Activated CD4-positive, alpha-beta memory T cell treated with anti-CD3 and anti-CD28 coated beads for 36 hours (primary cell): ENCODE data around the gene ERF. TPM values are rescaled to one million over a fixed set of nuclear protein-coding genes. Genes with fewer than 3 reads are reported as not detected.
"Not testable (repeated sequence)": the region's sequence is repeated elsewhere in the genome, so short reads cannot be mapped to it uniquely, and the experiment has no call there.

Experiments used
- CTCF ChIA-PET: fragments of 350-600 bp; sonication (Branson Sonifier 250); formaldehyde crosslinking; loops from one replicate; lab custom pipeline; 2021; ENCODE audit warnings: antibody characterized with exemption, inconsistent platforms; lab: Charles Lee
- POLR2A ChIA-PET: fragments of 350-600 bp; sonication (Branson Sonifier 250); formaldehyde crosslinking; loops from one replicate; lab custom pipeline; 2021; ENCODE audit warnings: antibody characterized with exemption; lab: Charles Lee
- DNase-seq: peaks from one replicate; pipeline ENCODE4 v3.0.0-alpha.2; 2020
- H3K27ac Mint-ChIP-seq: one replicate; pipeline ENCODE4 v1.8.0; 2021; ENCODE audit warnings: mixed read lengths
- H3K27me3 Mint-ChIP-seq: one replicate; pipeline ENCODE4 v1.8.0; 2021; ENCODE audit warnings: mixed read lengths
- H3K36me3 Mint-ChIP-seq: one replicate; pipeline ENCODE4 v1.8.0; 2021; ENCODE audit warnings: mixed read lengths
- H3K4me1 Mint-ChIP-seq: one replicate; pipeline ENCODE4 v1.8.0; 2021; ENCODE audit warnings: low read depth, mixed read lengths
- H3K4me3 Mint-ChIP-seq: one replicate; pipeline ENCODE4 v1.8.0; 2021; ENCODE audit warnings: mild to moderate bottlenecking, mixed read lengths
- H3K9me3 Mint-ChIP-seq: one replicate; pipeline ENCODE4 v1.8.0; 2021; ENCODE audit warnings: mixed read lengths
- intact Hi-C: fragments of 100-400 bp; cut with micrococcal nuclease; formaldehyde crosslinking; loops from one replicate; pipeline ENCODE4 v1.15.1; 2023
- total RNA-seq, 2 experiments: library from RNA; stranded (reverse); gene quantifications; one replicate each; pipeline ENCODE4 v1.2.3, GENCODE V29; 2021

Gene ERF
- total RNA-seq, 2 experiments from 2014 or later = 43.1 to 56.5 TPM

DNA sequence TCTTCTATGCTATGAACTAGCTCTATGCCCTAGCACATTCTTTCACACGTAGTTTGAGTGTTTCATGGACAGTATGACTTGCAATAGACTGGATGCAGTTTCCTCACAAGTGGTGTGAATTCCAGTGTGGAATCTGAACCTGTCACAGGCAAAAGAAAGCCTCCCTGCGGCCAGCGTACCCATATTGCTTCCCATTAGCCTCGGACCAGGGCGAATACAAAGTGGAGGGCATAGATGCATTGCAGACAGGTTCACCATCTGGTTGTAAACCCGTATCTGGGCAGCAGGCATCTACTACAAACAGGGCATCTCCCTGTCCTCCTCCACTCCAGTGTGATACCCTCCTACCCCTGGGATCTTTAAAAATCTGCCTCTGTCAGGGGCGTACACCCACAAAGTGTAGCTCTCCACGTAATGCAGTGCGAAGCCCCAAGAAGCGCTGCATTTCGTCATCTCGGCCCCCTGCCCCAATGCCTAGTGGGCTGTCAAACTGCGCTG, 12.8 kb upstream of the ERF start:
- H3K27me3 Mint-ChIP-seq = no peaks in the 10 kb centered on the region
- peaks cover 5% of the 10 kb centered on the region for H3K36me3 Mint-ChIP-seq
- no peak overlapping the region for H3K27ac Mint-ChIP-seq
- intact Hi-C loops = loop anchor here (1.0 to 5.0 kb wide), 6 partner anchors 12 to 380 kb away; partner anchors contain the start of genes DEDD2, ERF and ZNF574
- no peak overlapping the region for H3K4me3 Mint-ChIP-seq
- DNase-seq = no peak
- peaks cover 20% of the 10 kb centered on the region for H3K4me1 Mint-ChIP-seq
- no peaks in the 10 kb centered on the region for H3K9me3 Mint-ChIP-seq
- POLR2A ChIA-PET = interaction anchor here (1.0 to 1.4 kb wide), 2 partner anchors 12 to 24 kb away, joined by 3 to 5 read pairs; no protein-coding TSS in a partner anchor
- CTCF ChIA-PET = interaction anchor here (1.0 to 1.1 kb wide), 2 partner anchors 12 to 82 kb away, joined by 3 to 5 read pairs; no protein-coding TSS in a partner anchor

DNA sequence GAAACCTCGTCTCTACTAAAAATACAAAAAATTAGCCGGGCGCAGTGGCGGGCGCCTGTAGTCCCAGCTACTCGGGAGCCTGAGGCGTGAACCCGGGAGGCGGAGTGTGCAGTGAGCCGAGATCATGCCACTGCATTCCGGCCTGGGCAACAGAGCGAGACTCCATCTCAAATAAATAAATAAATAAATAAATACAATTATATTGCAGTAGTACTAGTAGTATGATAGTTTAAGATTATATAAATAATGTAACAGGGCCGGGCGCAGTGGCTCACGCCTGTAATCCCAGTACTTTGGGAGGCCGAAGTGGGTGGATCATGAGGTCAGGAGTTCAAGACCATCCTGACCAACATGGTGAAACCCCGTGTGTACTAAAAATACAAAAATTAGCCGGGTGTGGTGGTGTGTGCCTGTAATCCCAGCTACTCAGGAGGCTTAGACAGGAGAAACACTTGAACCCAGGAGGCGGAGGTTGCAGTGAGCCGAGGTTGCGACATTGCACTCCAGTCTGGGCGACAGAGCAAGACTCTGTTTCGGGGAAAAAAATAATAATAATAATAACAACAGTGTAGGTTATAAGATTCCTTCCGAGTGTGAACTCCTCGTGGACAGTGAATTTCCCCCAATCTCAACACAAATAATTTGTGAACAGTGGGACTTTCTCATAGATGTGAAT, 12.1 kb upstream of the ERF start:
- CTCF ChIA-PET = interaction anchor here (0.7 to 1.1 kb wide), 3 partner anchors 12 to 135 kb away, joined by 3 to 5 read pairs (median 3); partner anchors contain the start of gene POU2F2
- POLR2A ChIA-PET = interaction anchor here (1.0 to 1.4 kb wide), 2 partner anchors 13 to 24 kb away, joined by 3 to 5 read pairs; no protein-coding TSS in a partner anchor
- not testable (repeated sequence) for H3K4me3 Mint-ChIP-seq, H3K9me3 Mint-ChIP-seq, DNase-seq, H3K27ac Mint-ChIP-seq, H3K27me3 Mint-ChIP-seq, H3K36me3 Mint-ChIP-seq
- intact Hi-C loops = loop anchor here (5.0 kb wide), 1 partner anchor 380 kb away; no protein-coding TSS in a partner anchor
- H3K4me1 Mint-ChIP-seq = peaks cover 20% of the 10 kb centered on the region

- intact Hi-C loops = loop anchor here (5.0 kb wide), 1 partner anchor 379 kb away; no protein-coding TSS in a partner anchor
- POLR2A ChIA-PET = not testable (repeated sequence)
Measured at GRCh38 chr19:42266105-42266504, 11.2 kb upstream of the ERF start.

DNA sequence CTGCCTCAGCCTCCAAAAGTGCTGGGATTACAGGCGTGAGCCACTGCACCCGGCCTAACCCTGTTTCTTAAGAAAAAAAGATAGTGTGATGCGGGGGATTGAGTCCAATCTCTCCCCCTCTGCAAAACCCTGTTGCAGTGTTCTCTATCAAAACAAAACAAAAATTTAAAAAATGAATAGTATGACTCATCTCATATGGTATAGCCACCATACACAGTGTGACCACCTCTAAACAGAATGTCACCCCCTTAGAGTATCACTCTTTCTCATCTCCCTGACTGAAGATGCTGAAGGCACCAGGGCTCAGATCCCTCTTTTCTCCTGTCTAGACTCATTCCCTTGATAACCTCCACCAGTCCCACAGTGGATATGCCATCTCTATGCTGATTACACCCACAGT, 6.8 kb upstream of the ERF start:
- no peak overlapping the region for H3K4me3 Mint-ChIP-seq
- H3K27ac Mint-ChIP-seq = no peak overlapping the region
- intact Hi-C loops = no loop called here
- H3K27me3 Mint-ChIP-seq = no peaks in the 10 kb centered on the region
- H3K9me3 Mint-ChIP-seq = no peaks in the 10 kb centered on the region
- peaks cover under 1% of the 10 kb centered on the region for H3K4me1 Mint-ChIP-seq
- POLR2A ChIA-PET = no interaction called here
- no peaks in the 10 kb centered on the region for H3K36me3 Mint-ChIP-seq
- CTCF ChIA-PET = interaction anchor here (1.7 kb wide), 1 partner anchor 18 kb away, joined by 5 read pairs; no protein-coding TSS in a partner anchor
- DNase-seq = no peak

More at GRCh38 chr19:42266105-42266504, 11.2 kb upstream of the ERF start:
- not testable (repeated sequence) for H3K27me3 Mint-ChIP-seq, H3K4me3 Mint-ChIP-seq, H3K27ac Mint-ChIP-seq, DNase-seq, H3K9me3 Mint-ChIP-seq, H3K36me3 Mint-ChIP-seq
- CTCF ChIA-PET = interaction anchor here (0.7 kb wide), 1 partner anchor 134 kb away, joined by 3 read pairs; the partner anchor contains the start of gene POU2F2
- H3K4me1 Mint-ChIP-seq = peaks cover 14% of the 10 kb centered on the region

DNA sequence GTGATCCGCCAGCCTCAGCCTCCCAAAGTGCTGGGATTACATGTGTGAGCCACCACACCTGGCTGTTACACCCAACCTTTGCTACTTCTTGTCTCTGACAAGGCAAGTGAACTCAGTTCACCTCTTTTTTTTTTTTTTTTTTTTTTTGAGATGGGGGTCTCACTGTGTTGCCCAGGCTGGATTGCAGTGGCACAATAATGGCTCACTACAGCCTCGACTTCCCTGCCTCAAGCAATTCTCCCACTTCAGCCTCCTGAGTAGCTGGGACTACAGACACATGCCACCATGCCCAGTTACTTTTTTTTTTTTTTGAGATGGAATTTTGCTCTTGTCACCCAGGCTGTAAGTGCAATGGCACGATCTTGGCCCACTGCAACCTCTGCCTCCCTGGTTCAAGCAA, 2.9 kb upstream of the ERF start:
- H3K27me3 Mint-ChIP-seq, intact Hi-C loops, H3K36me3 Mint-ChIP-seq, H3K27ac Mint-ChIP-seq, DNase-seq, H3K4me1 Mint-ChIP-seq, H3K9me3 Mint-ChIP-seq, H3K4me3 Mint-ChIP-seq: not testable (repeated sequence)
- ChIA-PET POLR2A (interaction anchor here (0.8 kb wide), 1 partner anchor 13 kb away, joined by 3 read pairs; no protein-coding TSS in a partner anchor), CTCF (interaction anchor here (2.0 kb wide), 1 partner anchor 22 kb away, joined by 9 read pairs; no protein-coding TSS in a partner anchor)

- CTCF ChIA-PET = interaction anchor here (0.6 to 2.8 kb wide), 2 partner anchors 23 to 36 kb away, joined by 3 to 16 read pairs; partner anchors contain the start of gene ZNF526
- Mint-ChIP-seq H3K4me1 (peaks cover 22% of the 10 kb centered on the region), H3K27ac (no peak overlapping the region), H3K36me3 (peaks cover 5% of the 10 kb centered on the region), H3K9me3 (no peaks in the 10 kb centered on the region), H3K27me3 (no peaks in the 10 kb centered on the region), H3K4me3 (peak overlapping the region; percentile 80)
- DNase-seq = peak; percentile 17
- POLR2A ChIA-PET = interaction anchor here (1.2 to 1.7 kb wide), 2 partner anchors 14 to 24 kb away, joined by 4 to 5 read pairs; no protein-coding TSS in a partner anchor
- intact Hi-C loops = loop anchor here (1.0 kb wide), 3 partner anchors 12 to 27 kb away; no protein-coding TSS in a partner anchor
Measured at GRCh38 chr19:42255766-42256745, 1.1 kb upstream of the ERF start.

DNA sequence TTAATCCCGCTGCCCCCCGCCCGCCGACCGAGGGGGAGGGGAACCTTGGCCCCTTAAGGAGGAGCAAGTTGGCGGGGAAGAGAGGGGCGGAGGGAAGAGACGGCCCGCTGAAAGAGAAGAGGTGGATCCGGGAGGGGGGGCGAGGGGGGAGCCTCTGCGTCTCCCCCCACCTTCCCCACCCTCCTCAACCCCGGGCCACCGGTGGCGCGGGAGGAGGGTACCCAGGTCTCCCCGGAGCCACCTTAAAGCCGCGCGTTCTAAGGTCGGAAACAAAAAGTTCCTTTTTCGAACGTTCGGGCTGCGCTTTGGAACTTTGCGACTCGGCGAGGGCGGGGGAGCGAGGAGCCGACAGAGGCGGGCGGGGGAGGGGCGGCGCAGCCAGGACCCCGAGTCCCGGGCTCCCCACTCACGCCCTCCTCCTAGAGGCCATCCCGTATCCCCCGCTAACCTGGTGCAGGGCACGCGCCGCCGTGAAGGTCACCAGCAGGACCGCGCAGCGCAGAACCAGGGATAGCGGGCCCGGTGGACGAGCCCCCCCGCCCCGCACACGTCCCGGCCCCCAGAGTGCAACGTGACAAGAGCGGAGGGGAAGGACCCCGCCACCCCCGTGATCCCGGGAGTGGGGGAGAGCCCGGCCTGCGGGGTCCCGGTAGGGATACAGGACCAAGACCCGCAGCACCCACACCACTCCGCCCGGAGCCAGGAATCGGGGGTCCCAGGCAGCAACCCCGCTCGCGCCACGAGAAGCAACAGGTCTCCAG, 659 bp downstream of the ERF start:
- POLR2A ChIA-PET = interaction anchor here (1.0 kb wide), 1 partner anchor 26 kb away, joined by 3 read pairs; no protein-coding TSS in a partner anchor

GRCh38 chr19:42253245-42254088, 1.5 kb downstream of the ERF start:
- ChIA-PET POLR2A (interaction anchor here (1.0 kb wide), 1 partner anchor 26 kb away, joined by 3 read pairs; no protein-coding TSS in a partner anchor), CTCF (interaction anchor here (1.0 kb wide), 1 partner anchor 26 kb away, joined by 3 read pairs; no protein-coding TSS in a partner anchor)
- peak overlapping the region; percentile 86 for H3K27ac Mint-ChIP-seq
- DNase-seq = peak; percentile 75
- H3K9me3 Mint-ChIP-seq = no peaks in the 10 kb centered on the region
- intact Hi-C loops = no loop called here
- H3K4me1 Mint-ChIP-seq = peaks cover 30% of the 10 kb centered on the region
- H3K36me3 Mint-ChIP-seq = peaks cover 5% of the 10 kb centered on the region
- H3K27me3 Mint-ChIP-seq = no peaks in the 10 kb centered on the region
- H3K4me3 Mint-ChIP-seq = peak overlapping the region; percentile 80

More for the DNA sequence above, 659 bp downstream of the ERF start:
- Mint-ChIP-seq H3K36me3 (peaks cover 5% of the 10 kb centered on the region), H3K9me3 (no peaks in the 10 kb centered on the region), H3K27me3 (no peaks in the 10 kb centered on the region), H3K4me3 (peak overlapping the region; percentile 80), H3K4me1 (peaks cover 30% of the 10 kb centered on the region), H3K27ac (peak overlapping the region; percentile 79)
- DNase-seq = peak; percentile 85
- CTCF ChIA-PET = interaction anchor here (1.0 to 2.8 kb wide), 2 partner anchors 25 kb away, joined by 3 to 16 read pairs; no protein-coding TSS in a partner anchor
- intact Hi-C loops = no loop called here

- CTCF ChIA-PET = interaction anchor here (1.0 to 4.0 kb wide), 3 partner anchors 10 to 27 kb away, joined by 3 to 22 read pairs (median 3); partner anchors contain the start of gene GSK3A
- Mint-ChIP-seq H3K4me3 (peak overlapping the region; percentile 80), H3K36me3 (peaks cover 5% of the 10 kb centered on the region), H3K27me3 (no peaks in the 10 kb centered on the region), H3K27ac (peak overlapping the region; percentile 86), H3K4me1 (peaks cover 30% of the 10 kb centered on the region), H3K9me3 (no peaks in the 10 kb centered on the region)
- POLR2A ChIA-PET = interaction anchor here (1.0 kb wide), 1 partner anchor 27 kb away, joined by 3 read pairs; no protein-coding TSS in a partner anchor
- peak; percentile 22 for DNase-seq
- intact Hi-C loops = no loop called here
Measured at GRCh38 chr19:42252365-42253244, 2.3 kb downstream of the ERF start.
